MG63 (cell line): ENCODE results near the gene SH2D4B. TPM values are rescaled to one million over a fixed set of nuclear protein-coding genes. Genes with fewer than 3 reads are reported as not detected.

Experiments used
- DNase-seq: peaks from one replicate; pipeline ENCODE4 v3.0.0-alpha.2; 2020
- H3K27me3 ChIP-seq: fragments of 250-450 bp; sonication (Bioruptor Pico); 2 replicates; pipeline ENCODE4 v1.5.1; 2020; ENCODE audit warnings: mild to moderate bottlenecking, moderate library complexity
- H3K36me3 ChIP-seq: fragments of 250-450 bp; sonication (Bioruptor Pico); 2 replicates; pipeline ENCODE4 v1.5.1; 2020; ENCODE audit warnings: mild to moderate bottlenecking, moderate library complexity
- H3K4me3 ChIP-seq: fragments of 250-450 bp; sonication (Bioruptor Pico); 2 replicates; pipeline ENCODE4 v1.5.1; 2020; ENCODE audit warnings: mild to moderate bottlenecking, moderate library complexity
- H3K9me3 ChIP-seq: fragments of 250-450 bp; sonication (Bioruptor Pico); 2 replicates; pipeline ENCODE4 v1.5.1; 2020; ENCODE audit warnings: mild to moderate bottlenecking, moderate library complexity
- total RNA-seq: library from RNA; depleted of rRNA; stranded (reverse); fragments of >200 nt; shearing (Covaris generic); gene quantifications from 2 replicates; pipeline ENCODE4 v1.2.3, GENCODE V29; 2014; ENCODE audit warnings: low replicate concordance; rRNA removed

Gene SH2D4B
- not detected in 2 replicates for total RNA-seq

DNA sequence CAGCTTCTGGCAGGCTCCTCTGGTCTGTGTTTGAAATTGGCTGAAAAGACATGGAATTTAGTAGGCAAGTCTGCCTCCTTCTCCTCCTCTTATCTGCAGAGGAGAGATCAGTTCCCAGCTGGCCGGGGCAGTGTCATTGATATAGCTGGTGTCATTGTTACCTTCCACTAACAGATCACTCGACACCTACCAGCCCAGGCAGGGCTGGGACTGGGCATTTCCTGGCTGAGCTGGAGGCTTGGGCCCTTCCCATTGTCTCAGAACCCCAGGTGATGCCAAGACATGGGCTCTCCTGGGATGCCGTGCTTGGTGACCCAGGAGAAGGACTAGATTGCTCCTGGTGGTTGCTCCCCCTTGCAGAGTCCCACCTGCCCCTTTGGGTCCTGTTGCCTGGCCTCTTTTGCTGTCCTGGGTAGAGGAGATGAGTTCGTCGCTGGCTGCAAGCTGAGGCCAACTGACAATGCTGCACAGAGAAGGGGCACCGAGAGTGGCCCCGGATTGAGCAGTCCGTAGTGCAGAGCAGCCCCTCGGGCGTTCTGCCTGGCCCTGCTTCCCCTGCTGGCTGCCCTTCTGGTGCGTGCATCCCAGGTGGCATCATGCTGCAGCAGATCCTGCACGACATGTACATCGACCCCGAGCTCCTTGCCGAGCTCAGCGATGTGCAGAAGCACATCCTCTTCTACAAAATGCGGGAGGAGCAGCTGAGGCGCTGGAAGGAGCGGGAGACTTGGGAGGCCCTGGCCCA is at the start of gene SH2D4B:
Gene SH2D4B (plus strand): TSS at position 167 of the 745 bp plus-strand sequence. CDS start 430 bp downstream, at position 597.
- DNase-seq: no peak
- no peaks in the 10 kb centered on the region for H3K36me3 ChIP-seq
- H3K27me3 ChIP-seq: no peaks in the 10 kb centered on the region

DNA sequence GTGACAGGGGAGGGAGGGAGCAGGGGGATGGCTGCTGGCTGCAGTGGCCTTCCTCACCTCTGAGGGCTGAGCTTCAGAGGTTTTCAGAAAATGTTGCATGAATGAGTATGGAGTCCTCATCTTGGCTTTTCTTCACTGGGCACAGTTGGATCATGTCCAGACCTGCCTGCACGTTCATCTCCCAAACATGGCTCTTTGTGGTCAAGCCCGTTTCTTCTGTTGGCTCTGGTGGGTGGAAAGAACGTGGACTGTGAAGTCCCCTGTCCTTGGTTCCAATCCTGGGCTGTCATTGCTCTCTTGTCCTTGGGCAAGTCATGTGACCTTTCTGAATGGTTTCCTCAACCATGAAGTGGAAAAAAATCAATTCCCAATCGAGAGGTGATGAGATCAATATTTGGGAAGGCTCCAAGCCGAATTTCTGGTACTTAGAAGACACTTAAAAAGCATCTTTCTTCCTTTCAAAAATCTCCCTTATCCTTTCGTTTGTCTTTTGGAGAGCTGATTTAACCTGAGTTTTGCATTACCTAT is 49.1 kb upstream of the SH2D4B start:
- H3K36me3 ChIP-seq: no peaks in the 10 kb centered on the region; the same call in 1 of the 2 replicates
- no peaks in the 10 kb centered on the region for H3K9me3 ChIP-seq
- DNase-seq: no peak
- H3K4me3 ChIP-seq: no peak overlapping the region
- H3K27me3 ChIP-seq: no peaks in the 10 kb centered on the region

More for the DNA sequence above, at the start of gene SH2D4B:
- Histone ChIP-seq H3K4me3 (no peak within 1 kb of the TSS), H3K9me3 (no peaks in the 10 kb centered on the region)

DNA sequence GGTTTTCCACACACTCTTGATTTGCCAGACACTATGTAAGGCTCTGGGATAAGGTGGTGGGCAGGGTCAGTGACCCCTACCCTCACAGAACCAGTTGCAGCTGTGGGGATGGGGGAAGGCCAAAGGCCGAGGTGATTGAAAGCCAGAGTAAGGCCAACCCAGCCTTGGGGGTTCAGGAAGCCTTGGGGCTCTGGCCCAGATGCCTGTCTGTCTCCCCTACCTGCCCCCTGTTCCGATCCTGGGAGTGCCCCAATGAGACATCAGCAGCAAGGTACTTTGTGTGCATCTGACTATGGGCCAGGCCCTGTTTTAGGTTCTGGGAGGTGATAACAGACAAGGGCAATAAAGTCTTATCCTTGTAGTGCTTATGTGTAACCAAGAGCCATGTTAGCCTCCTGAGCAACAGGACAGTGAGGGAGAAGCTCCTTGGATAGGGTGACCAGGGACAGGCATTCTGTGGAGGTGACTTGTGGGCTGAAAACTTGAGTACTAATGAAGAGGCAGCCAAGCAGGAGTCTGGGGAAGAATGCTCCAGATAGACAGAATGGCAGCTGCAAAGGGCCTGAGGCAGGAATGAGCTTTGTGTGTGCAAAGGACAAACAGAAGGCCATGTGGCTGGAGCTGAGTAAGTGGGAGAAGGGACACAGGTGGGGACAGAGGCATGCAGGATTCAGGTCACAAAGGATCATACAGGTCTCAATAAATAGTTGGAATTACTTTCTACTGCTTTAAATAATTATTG is 48.2 kb upstream of the SH2D4B start:
- no peak for DNase-seq
- H3K4me3 ChIP-seq: no peak overlapping the region
- no peaks in the 10 kb centered on the region; the same call in 1 of the 2 replicates for H3K36me3 ChIP-seq
- H3K27me3 ChIP-seq: no peaks in the 10 kb centered on the region
- no peaks in the 10 kb centered on the region for H3K9me3 ChIP-seq

DNA sequence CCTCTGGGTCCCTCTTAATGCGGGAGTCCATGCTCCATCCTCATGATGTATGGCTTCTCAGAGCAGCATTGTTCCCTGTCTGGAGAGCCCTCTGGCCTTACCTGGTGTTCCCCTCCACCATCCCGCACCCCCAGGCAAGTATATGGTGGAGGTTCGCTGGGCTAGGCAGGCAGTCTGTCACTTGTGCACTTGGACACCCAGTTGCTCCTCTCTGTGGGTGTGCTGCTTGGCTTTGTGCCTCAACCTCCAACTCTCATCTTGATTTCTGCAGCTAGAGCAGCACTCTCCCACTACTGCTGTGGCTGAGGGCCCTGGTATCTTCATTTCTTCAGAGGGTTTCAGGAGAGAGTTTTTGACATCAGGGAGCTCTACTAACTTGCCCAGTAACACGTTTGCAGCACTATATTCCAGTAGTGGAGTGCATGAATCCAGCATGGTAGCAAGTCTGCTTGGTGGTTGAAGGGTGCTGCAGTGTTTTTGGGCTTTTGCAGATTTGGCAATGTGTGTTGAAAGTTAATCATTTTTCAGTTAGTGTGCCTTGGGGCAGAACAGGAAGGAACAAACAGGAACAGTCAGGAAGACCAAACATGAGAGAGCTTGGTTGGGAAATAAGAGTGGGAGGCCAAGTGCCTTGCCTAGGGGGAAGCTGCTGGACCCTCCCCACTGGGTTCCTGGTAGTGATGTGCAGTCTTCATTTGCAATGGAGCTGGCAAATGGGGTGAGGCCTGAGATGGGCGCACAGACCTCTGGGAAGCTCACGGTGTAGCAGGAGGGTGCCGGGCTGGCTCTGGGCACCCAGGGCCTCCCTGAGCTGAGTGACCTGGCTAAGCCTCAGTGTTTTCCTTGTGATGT is 46.2 kb upstream of the SH2D4B start:
- H3K9me3 ChIP-seq: peaks cover 2% of the 10 kb centered on the region; the same call in 1 of the 2 replicates
- H3K27me3 ChIP-seq: no peaks in the 10 kb centered on the region
- H3K4me3 ChIP-seq: no peak overlapping the region
- H3K36me3 ChIP-seq: no peaks in the 10 kb centered on the region; the same call in 1 of the 2 replicates
- no peak for DNase-seq

DNA sequence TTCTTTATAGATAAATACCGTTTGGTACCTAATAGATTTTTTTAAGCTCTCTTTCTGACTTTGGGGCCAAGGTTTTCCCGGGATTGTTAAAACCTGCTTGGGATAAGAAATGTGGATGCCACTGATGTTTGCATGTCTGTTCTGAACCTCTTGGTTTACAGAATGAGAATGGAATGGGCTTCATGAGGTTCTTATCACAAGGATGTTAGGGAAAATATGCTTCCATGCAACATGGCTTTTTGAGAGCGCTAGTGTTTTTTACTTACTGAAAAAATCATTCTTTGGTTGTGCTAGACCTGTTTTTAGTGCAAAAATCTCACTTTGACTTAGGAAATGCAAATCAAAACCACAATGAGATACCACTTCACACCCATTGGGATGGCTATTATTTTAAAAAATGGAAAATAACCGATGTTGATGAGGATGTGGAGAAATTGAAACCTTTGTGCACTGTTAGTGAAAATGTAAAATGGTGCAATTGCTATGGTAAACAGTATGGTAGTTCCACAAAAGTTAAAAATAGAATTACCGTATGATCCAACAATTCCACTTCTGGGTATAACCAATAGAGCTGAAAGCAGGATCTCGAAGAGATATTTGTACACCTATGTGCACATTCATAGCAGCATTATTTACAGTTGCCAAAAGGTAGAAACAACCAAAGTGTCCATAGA is 44.7 kb upstream of the SH2D4B start:
- no peaks in the 10 kb centered on the region for H3K27me3 ChIP-seq
- H3K4me3 ChIP-seq: no peak overlapping the region
- H3K9me3 ChIP-seq: peaks cover 2% of the 10 kb centered on the region; the same call in 1 of the 2 replicates
- no peak for DNase-seq
- no peaks in the 10 kb centered on the region; the same call in 1 of the 2 replicates for H3K36me3 ChIP-seq

DNA sequence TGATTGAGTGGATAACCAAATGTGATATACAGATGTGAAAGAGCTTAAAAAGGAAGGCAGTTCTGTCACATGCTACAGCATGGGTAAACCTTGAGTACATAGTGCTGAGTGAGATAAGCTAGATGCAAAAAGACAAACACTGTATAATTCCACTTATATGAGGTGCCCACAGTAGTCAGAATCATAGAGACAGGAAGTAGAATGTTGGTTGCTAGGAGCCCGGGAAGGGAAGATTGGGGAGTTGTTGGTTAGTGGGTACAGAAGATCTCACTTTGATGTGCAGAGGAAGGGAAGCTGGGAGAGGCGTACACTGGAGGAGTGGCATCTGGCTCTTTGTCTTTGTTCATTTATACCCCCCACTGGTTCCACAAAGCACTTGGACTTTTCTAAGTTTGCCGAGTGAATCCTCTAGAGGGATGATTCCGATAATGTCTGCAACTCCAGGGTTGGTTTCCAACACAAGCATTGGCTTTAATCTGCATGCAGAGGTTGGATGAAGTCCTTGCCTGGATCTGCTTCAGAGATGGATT is 44.1 kb upstream of the SH2D4B start:
- Histone ChIP-seq H3K4me3 (no peak overlapping the region), H3K27me3 (no peaks in the 10 kb centered on the region), H3K36me3 (no peaks in the 10 kb centered on the region; the same call in 1 of the 2 replicates), H3K9me3 (peaks cover 2% of the 10 kb centered on the region; the same call in 1 of the 2 replicates)
- peak; percentile 61 for DNase-seq

DNA sequence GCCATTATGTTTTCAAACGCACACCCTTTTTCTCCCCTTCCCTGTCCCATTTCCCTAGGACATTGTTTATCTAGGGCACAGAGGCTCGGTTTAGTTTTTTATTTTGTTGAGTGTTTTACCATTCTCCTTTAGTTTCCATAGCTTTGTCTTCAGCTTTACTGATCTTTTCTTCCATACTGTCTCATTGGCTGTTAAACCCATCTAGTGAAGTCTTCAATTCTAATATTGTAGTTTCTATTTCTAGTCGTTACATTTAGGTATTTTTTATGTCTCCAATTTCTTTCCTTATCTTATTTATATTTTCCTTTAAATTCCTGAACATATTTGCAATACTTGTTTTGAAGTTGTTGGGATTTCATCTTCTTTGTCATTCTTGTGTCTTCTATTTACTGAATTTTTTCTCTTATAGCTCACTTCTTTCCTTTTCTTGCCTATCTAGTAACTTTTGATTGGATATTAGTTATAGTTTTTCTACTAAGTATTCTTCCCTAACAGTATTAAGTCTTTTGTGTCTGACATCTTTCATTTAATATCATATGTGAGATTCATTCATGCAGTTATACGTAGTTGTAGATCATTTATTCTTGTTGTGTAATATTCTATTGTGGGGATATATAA is 41.0 kb upstream of the SH2D4B start:
- Histone ChIP-seq H3K9me3 (peaks cover 2% of the 10 kb centered on the region; the same call in 1 of the 2 replicates), H3K4me3 (no peak overlapping the region), H3K27me3 (no peaks in the 10 kb centered on the region), H3K36me3 (no peaks in the 10 kb centered on the region; the same call in 1 of the 2 replicates)
- no peak for DNase-seq

DNA sequence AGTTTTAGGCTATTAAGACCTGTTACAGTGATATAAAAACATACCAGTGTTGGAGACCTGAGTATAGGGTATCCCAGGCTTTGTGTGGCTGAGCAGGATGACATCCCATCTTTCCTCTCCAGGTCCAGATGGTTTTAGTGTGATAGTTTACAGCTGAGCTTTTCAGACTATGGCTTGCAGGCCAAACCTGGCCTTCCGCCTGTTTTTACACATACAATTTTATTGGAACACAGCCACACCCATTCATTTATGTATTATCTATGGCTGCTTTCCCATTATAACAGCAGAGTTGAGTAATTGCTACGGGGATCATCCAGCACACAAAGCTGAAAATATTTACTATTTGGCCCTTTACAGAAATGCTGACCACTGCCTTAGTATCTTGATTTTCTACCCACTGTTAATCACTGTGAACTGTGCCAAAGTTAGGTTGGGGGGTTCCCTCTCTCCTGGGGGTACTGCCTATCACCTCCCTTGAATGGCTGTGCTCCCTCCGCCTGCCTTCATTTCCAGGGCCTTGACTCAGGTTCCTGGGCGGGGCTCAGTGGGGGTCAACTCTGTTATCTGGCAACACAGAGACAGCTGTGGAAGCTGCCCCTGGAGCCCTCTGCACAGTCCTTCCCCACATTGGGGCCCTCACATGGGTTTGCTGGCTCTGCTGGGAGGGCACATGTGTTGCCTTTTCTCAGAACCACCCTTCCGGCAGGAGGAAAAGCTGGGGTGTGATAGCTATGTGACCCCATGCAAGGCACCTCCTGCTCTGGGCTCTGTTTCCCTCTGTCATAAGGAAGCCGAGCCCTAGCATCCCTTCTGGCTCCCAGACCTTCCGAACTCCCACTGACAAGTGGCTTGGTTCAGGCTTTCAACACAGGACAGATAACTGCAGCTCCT is 40.3 kb upstream of the SH2D4B start:
- H3K36me3 ChIP-seq: no peaks in the 10 kb centered on the region; the same call in 1 of the 2 replicates
- DNase-seq: peak; percentile 69
- H3K27me3 ChIP-seq: no peaks in the 10 kb centered on the region
- H3K4me3 ChIP-seq: no peak overlapping the region
- H3K9me3 ChIP-seq: peaks cover 2% of the 10 kb centered on the region; the same call in 1 of the 2 replicates

DNA sequence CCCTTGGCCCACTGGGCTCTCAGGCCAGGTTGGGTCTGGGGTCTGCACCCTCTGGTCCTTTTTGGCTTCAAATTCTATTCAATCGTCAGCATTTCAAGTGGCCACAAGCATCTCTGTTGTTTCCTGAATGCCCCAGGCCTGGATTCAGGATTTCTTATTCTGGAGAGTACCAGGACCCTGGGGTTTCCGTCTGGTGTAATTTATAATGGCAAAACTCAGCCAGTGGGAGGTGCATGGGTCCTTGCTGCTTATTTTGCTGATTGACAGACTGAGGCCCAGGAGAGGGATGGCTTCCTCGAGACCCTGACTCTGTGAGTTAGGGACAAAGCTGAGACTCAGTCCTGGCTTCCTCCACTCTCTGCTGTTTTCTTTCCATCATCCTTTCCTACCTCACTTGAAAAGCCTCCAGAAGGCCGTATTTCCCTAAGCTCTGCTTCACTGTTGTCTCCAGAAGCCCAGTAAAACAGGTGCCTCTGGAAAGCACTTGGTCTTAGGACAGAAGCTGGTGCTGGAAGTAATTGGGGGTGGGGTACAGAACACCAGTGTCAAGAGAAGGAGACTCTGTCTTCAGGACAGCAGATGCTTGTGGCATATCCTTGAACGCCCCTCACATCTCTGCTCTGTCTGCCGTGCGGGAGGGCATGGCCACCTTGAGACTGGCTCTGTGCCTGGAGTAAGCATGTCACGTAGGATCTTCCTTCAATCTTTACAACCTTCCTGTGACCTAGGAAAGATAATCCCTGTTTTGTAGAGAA is 39.4 kb upstream of the SH2D4B start:
- H3K36me3 ChIP-seq: no peaks in the 10 kb centered on the region; the same call in 1 of the 2 replicates
- H3K27me3 ChIP-seq: no peaks in the 10 kb centered on the region
- H3K4me3 ChIP-seq: no peak overlapping the region
- H3K9me3 ChIP-seq: peaks cover 2% of the 10 kb centered on the region; the same call in 1 of the 2 replicates
- no peak for DNase-seq

DNA sequence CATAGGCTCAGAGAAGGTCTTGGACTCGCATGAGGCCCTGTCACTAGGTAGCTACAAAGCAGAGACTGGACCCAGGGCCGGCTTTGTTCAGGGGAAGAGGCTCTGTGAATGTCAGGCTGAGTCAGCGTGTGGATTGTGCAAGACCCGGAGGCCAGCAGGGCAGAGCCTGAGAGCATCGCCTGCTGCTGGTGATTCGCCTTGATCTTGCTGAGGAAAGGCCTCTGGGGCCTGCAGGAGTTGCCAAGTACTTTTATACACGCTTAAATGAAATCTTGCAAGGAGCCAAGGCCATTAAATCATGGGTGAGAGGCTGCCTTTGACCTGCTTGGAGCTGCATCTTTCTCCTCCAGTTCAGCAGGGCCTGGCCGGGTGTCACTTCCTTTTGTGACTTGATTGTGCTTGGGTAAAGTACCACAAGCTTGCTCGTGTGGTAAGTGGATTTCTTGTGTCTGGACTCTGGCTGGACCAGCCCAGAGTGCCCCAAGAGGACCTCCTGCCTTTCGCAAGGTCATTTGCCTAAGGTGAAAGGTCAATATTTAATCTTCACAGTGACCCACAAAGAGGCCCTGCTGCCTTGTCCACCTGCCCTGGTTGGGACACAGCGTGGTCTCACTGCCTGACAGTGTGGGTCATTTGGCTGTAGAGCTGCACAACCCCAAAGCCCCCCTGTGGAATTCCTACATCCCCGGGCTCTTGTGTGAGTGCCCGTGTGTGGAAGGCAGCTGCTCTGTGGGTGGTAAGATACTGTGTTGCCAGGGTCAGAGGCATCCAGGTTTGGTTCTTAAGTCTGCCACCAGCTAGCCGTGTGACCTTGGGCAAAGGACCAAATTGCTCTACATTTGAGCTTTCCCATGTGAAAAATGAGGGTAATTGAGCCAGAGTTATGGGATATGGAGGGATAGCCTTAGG is 38.6 kb upstream of the SH2D4B start:
- peak; percentile 98 for DNase-seq
- H3K9me3 ChIP-seq: peaks cover 2% of the 10 kb centered on the region; the same call in 1 of the 2 replicates
- no peak overlapping the region for H3K4me3 ChIP-seq
- H3K36me3 ChIP-seq: no peaks in the 10 kb centered on the region; the same call in 1 of the 2 replicates
- no peaks in the 10 kb centered on the region for H3K27me3 ChIP-seq

DNA sequence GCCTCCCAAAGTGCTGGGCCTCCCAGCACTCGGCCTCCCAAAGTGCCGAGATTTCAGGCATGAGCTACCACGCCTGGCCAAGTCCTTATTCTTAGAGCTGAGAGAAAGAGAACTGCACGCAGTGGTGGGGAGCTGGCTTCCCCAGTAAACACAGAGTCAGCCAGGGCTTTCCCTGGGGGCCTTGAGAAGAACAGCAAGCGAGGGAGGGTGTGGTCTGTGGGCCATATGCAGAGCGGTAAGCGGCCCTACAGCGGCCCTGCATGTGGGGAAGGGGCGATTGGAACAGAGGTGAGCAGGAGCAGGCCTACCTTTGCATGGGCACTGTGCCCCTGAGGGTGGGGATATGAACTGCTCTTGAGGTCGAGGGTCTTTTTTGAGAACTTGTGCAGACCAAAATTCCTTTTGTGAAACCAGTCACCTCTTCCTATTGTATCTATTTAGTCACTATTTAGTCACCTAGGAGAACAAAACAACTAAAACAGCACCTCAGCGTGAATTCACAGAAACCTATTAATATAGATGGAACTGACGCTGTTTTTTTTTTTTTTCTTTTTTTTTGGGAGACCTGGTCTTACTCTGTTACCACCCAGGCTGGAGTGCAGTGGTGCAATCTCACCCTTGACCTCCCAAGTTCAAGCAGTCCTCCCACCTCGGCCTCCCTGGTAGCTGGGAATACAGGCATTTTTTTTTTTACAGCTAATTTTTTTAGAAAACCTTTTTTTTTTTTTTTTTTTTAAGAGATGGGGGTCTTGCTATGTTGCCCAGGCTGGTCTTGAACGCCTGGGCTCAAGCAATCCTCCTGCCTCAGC is 36.9 kb upstream of the SH2D4B start:
- no peaks in the 10 kb centered on the region for H3K27me3 ChIP-seq
- DNase-seq: no peak
- H3K4me3 ChIP-seq: no peak overlapping the region
- peaks cover 2% of the 10 kb centered on the region; the same call in 1 of the 2 replicates for H3K9me3 ChIP-seq
- no peaks in the 10 kb centered on the region; the same call in 1 of the 2 replicates for H3K36me3 ChIP-seq

DNA sequence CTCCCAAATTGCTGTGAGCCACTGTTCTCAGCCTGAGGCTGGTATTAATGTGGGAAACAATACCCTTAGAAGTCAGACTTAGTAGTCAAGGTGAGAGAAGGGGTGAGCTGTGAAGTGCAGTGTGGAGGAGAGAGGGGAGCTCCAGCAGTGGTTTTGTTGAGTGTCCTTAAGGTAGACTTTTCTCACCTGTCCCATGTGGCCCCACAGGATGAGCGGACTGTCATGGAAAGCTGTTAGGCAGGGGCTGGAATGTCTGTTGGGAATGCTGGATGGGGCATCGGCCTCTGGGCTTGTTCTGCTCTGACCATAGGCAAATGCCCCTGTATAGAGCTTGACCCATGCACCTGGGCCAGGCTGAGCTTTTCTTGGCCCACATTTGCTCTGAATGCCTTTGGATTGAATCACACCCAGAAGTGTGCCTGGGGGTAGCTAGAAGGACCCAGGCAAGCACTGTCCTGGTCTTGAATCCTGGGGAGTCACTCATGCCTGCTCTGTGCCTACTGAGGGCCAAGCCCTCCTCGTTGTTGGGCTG is 36.3 kb upstream of the SH2D4B start:
- H3K36me3 ChIP-seq: no peaks in the 10 kb centered on the region; the same call in none of the 2 replicates
- DNase-seq: no peak

More for the DNA sequence above, 36.3 kb upstream of the SH2D4B start:
- Histone ChIP-seq H3K4me3 (no peak overlapping the region), H3K9me3 (no peaks in the 10 kb centered on the region; the same call in 1 of the 2 replicates), H3K27me3 (no peaks in the 10 kb centered on the region)
